Endothelial cell of umbilical vein (primary cell): Measurements from ENCODE around the gene SLC45A1. TPM values are rescaled to one million over a fixed set of nuclear protein-coding genes. Genes with fewer than 3 reads are reported as not detected.
"Not testable (repeated sequence)": the region's sequence is repeated elsewhere in the genome, so short reads cannot be mapped to it uniquely, and the experiment has no call there.

Experiments
- BruUV-seq: library from RNA; stranded (reverse); fragments of 400-500 nt; replicated peaks from 2 replicates; lab custom pipeline; 2021; lab: Mats Ljungman, UMichigan
- CTCF ChIA-PET: fragments of 300-600, 350-600 bp; sonication (Branson Sonifier 250); formaldehyde crosslinking; loops from one replicate; lab custom pipeline; 2021; ENCODE audit warnings: antibody characterized with exemption, inconsistent platforms; lab: Charles Lee
- POLR2A ChIA-PET: fragments of 300-600, 350-600 bp; sonication (Branson Sonifier 250); formaldehyde crosslinking; loops from one replicate; lab custom pipeline; 2021; ENCODE audit warnings: antibody characterized with exemption, inconsistent platforms; lab: Charles Lee
- DNase-seq: peaks from one replicate; pipeline ENCODE4 v3.0.0-alpha.2; 2011; ENCODE audit warnings: low read depth, low spot score
- FAIRE-seq: peaks from 2 replicates; lab custom pipeline; 2011; peaks lifted over from hg19 to GRCh38; lab: Jason Lieb, UNC
- H2AFZ ChIP-seq: 2 replicates; pipeline ENCODE4 v1.6.0; 2012; ENCODE audit warnings: low read depth, low read length, control low read depth, inconsistent platforms
- H3K27ac ChIP-seq: 2 replicates; pipeline ENCODE4 v1.5.1; 2011; ENCODE audit warnings: low read depth, mild to moderate bottlenecking, control low read depth, low read length, moderate library complexity; ENCODE audit not compliant: insufficient read depth
- H3K27me3 ChIP-seq, 2 experiments: 2 replicates each; pipeline versions ENCODE4 v1.6.0 to v1.6.1; 2011; ENCODE audit warnings: low read length in 2 of 2, mixed read lengths in 1 of 2; ENCODE audit not compliant: control insufficient read depth in 2 of 2, insufficient read depth in 2 of 2
- H3K36me3 ChIP-seq, 2 experiments: 2 replicates in 1 of 2; 3 replicates in 1 of 2; pipeline ENCODE4 v1.5.1; 2011; ENCODE audit warnings: low read length in 2 of 2, mild to moderate bottlenecking in 1 of 2, moderate library complexity in 1 of 2; ENCODE audit not compliant: control insufficient read depth in 2 of 2, insufficient read depth in 2 of 2; ENCODE audit errors: extremely low read depth in 1 of 2
- H3K4me1 ChIP-seq: 3 replicates; pipeline ENCODE4 v1.5.1; 2011; ENCODE audit warnings: mild to moderate bottlenecking, low read length; ENCODE audit not compliant: control insufficient read depth, insufficient read depth; ENCODE audit errors: extremely low read depth
- H3K4me2 ChIP-seq: 2 replicates; pipeline ENCODE4 v1.6.1; 2011; ENCODE audit warnings: low read length, control low read depth, mixed read lengths; ENCODE audit not compliant: insufficient read depth
- H3K4me3 ChIP-seq, 3 experiments: fragments of 200-600 bp in 1 of 3; sonication (generic), shearing (Covaris generic) in 1 of 3; replicated peaks in 1 of 3; 2 replicates each; pipeline ENCODE4 v1.5.1; 2011 to 2016; ENCODE audit warnings: control low read depth in 3 of 3, low read length in 3 of 3, mild to moderate bottlenecking in 2 of 3, inconsistent platforms in 1 of 3, low read depth in 1 of 3, moderate library complexity in 1 of 3; ENCODE audit not compliant: insufficient read depth in 1 of 3
- H3K79me2 ChIP-seq: 2 replicates; pipeline ENCODE4 v1.6.0; 2012; ENCODE audit warnings: low read length, inconsistent platforms; ENCODE audit not compliant: control insufficient read depth, insufficient read depth
- H3K9ac ChIP-seq: replicated peaks from 2 replicates; pipeline ENCODE3; 2011; ENCODE audit warnings: low read length, control low read depth; ENCODE audit not compliant: insufficient read depth; ENCODE audit errors: extremely low read depth
- H3K9me1 ChIP-seq: replicated peaks from 3 replicates; pipeline ENCODE4 v1.6.0; 2011; ENCODE audit warnings: mild to moderate bottlenecking, low read length; ENCODE audit not compliant: control insufficient read depth, insufficient read depth; ENCODE audit errors: extremely low read depth
- H3K9me3 ChIP-seq: replicated peaks from 2 replicates; pipeline ENCODE4 v1.5.1; 2012; ENCODE audit warnings: low read length, inconsistent platforms; ENCODE audit not compliant: control insufficient read depth, insufficient read depth
- H4K20me1 ChIP-seq: replicated peaks from 2 replicates; pipeline ENCODE3; 2011; ENCODE audit warnings: mild to moderate bottlenecking, low read length; ENCODE audit not compliant: control insufficient read depth, insufficient read depth; ENCODE audit errors: extremely low read depth
- EZH2 ChIP-seq: IDR thresholded peaks from 2 replicates; pipeline ENCODE4 v1.6.1; 2012; ENCODE audit warnings: borderline replicate concordance, low read depth, mild to moderate bottlenecking, moderate library complexity, low read length, inconsistent platforms; ENCODE audit not compliant: severe bottlenecking
- GATA2 ChIP-seq: IDR thresholded peaks from 2 replicates; pipeline ENCODE4 v1.7.0; 2011; ENCODE audit warnings: low read depth, mild to moderate bottlenecking, moderate library complexity, mixed read lengths, low read length; ENCODE audit not compliant: insufficient read length, insufficient read depth
- MYC ChIP-seq: IDR thresholded peaks from one replicate; pipeline ENCODE4 v1.6.1; 2011; ENCODE audit warnings: mild to moderate bottlenecking, low read depth, low read length
- dilution Hi-C: fragments of 300-500 bp; cut with MboI; formaldehyde crosslinking; loops from one replicate; pipeline ENCODE4 v1.15.0; 2019; ENCODE audit warnings: low sequenced_read_pairs; ENCODE audit not compliant: extremely low pct_ligation_motif_present
- intact Hi-C: fragments of 100-400 bp; cut with micrococcal nuclease; formaldehyde crosslinking; loops from one replicate; pipeline ENCODE4 v1.10.0; 2022
- polyA plus RNA-seq, 4 experiments: library from polyadenylated mRNA; depleted of rRNA in 3 of 4; stranded (reverse) in 3 of 4; unstranded in 1 of 4; fragments of >200 nt; gene quantifications; 2 replicates each; pipeline versions ENCODE4 v1.2.1 to v1.2.3, GENCODE V29; 2011 to 2012; ENCODE audit warnings: missing spikeins in 1 of 4
- total RNA-seq: library from RNA; stranded (reverse); gene quantifications from 2 replicates; pipeline ENCODE4 v1.2.3, GENCODE V29; 2021

SLC45A1 gene
- total and polyA plus RNA-seq, 2 donors (not counting 3 experiments of a cell fraction or from before 2014, with no cell fraction given), result 1.3 to 1.4 TPM

GRCh38 chr1:8379513-8380186, 61.7 kb downstream of the SLC45A1 start:
- H3K79me2 ChIP-seq, result peaks cover 46% of the 10 kb centered on the region
- no peak overlapping the region for H3K4me2 ChIP-seq
- DNase-seq, result no peak
- no peak overlapping the region for H3K9ac ChIP-seq
- TF ChIP-seq EZH2, result no peak
- no peak for TF ChIP-seq GATA2
- no peak for TF ChIP-seq MYC
- no peak overlapping the region for H3K4me3 ChIP-seq
- H3K9me3 ChIP-seq, result no peaks in the 10 kb centered on the region
- no TSS peak for BruUV-seq
- peaks cover 0 to 8% of the 10 kb centered on the region in 2 experiments for H3K36me3 ChIP-seq
- peaks cover 14% of the 10 kb centered on the region for H3K4me1 ChIP-seq
- no peak for FAIRE-seq
- no peak overlapping the region for H2AFZ ChIP-seq
- ChIA-PET POLR2A (no interaction called here), CTCF (interaction anchor here (1.3 to 1.4 kb wide), 2 partner anchors 32 to 347 kb away, joined by 3 to 4 read pairs; no protein-coding TSS in a partner anchor)
- dilution Hi-C loops, result no loop called here
- intact Hi-C loops, result no loop called here
- H3K9me1 ChIP-seq, result no peaks in the 10 kb centered on the region
- H4K20me1 ChIP-seq, result no peaks in the 10 kb centered on the region
- H3K27ac ChIP-seq, result no peak overlapping the region
- H3K27me3 ChIP-seq, result no peaks in the 10 kb centered on the region

DNA sequence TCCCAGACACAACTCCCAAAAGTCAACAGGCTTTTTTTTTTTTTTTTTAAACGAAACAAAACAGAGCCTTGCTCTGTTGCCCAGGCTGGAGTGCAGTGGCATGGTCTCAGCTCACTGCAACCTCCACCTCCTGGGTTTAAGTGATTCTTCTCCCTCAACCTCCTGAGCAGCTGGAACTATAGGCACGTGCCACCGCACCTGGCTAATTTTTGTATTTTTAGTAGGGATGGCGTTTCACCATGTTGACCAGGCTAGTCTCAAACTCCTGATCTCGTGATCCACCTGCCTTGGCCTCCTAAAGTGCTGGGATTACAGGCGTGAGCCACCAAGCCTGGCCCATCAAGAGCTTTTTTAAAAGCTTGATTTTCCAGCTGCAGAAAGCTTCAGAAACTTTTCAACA, 62.4 kb downstream of the SLC45A1 start:
- BruUV-seq, H3K4me2 ChIP-seq, FAIRE-seq, POLR2A ChIA-PET, H3K9me1 ChIP-seq, intact Hi-C loops, DNase-seq, dilution Hi-C loops, H4K20me1 ChIP-seq, H3K4me3 ChIP-seq, H3K36me3 ChIP-seq, H2AFZ ChIP-seq, H3K9ac ChIP-seq, H3K27ac ChIP-seq, H3K9me3 ChIP-seq, H3K27me3 ChIP-seq: not testable (repeated sequence)
- Histone ChIP-seq H3K79me2 (peaks cover 49% of the 10 kb centered on the region), H3K4me1 (peaks cover 17% of the 10 kb centered on the region)
- CTCF ChIA-PET, result interaction anchor here (1.3 to 1.4 kb wide), 2 partner anchors 32 to 346 kb away, joined by 3 to 4 read pairs; no protein-coding TSS in a partner anchor
